Prostate gland (tissue), 2 donors: ENCODE measurements around the gene NUP133.
"Not testable (repeated sequence)": the region's sequence is repeated elsewhere in the genome, so short reads cannot be mapped to it uniquely, and the experiment has no call there.

Experiments
- CTCF ChIP-seq, 4 experiments: fragments of 200-600 bp in 2 of 4; fragments of 450-650 bp in 2 of 4; sonication (generic) in 2 of 4; IDR thresholded peaks; 1 replicate in 3 of 4; 2 replicates in 1 of 4; pipeline ENCODE4 v1.5.1; 2016 to 2019; ENCODE audit warnings: antibody characterized with exemption in 4 of 4, mild to moderate bottlenecking in 2 of 4, moderate library complexity in 2 of 4
- POLR2A ChIP-seq: fragments of 450-650 bp; IDR thresholded peaks from one replicate; pipeline ENCODE4 v1.6.1; 2016; ENCODE audit warnings: antibody characterized with exemption, mild to moderate bottlenecking
- POLR2AphosphoS5 ChIP-seq: sonication (generic); formaldehyde crosslinking; IDR thresholded peaks from one replicate; pipeline ENCODE4 v1.6.1; 2017; ENCODE audit warnings: antibody characterized with exemption

DNA sequence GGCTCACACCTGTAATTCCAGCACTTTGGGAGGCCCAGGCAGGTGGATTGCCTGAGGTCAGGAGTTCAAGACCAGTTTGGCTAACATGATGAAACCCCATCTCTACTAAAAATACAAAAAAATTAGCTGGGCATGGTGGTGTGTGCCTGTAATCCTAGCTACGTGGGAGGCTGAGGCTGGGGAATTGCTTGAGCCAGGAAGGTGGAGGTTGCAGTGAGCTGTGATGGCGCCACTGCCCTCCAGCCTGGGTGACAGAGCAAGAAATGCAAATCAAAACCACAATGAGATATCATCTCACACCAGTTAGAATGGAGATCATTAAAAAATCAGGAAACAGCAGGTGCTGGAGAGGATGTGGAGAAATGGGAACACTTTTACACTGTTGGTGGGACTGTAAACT is 3.1 kb upstream of the NUP133 start:
- not testable (repeated sequence) for TF ChIP-seq CTCF (IDR thresholded peaks at IDR 0.05); POLR2AphosphoS5; POLR2A
